ENCODE data around the gene OSBPL10.

DNA sequence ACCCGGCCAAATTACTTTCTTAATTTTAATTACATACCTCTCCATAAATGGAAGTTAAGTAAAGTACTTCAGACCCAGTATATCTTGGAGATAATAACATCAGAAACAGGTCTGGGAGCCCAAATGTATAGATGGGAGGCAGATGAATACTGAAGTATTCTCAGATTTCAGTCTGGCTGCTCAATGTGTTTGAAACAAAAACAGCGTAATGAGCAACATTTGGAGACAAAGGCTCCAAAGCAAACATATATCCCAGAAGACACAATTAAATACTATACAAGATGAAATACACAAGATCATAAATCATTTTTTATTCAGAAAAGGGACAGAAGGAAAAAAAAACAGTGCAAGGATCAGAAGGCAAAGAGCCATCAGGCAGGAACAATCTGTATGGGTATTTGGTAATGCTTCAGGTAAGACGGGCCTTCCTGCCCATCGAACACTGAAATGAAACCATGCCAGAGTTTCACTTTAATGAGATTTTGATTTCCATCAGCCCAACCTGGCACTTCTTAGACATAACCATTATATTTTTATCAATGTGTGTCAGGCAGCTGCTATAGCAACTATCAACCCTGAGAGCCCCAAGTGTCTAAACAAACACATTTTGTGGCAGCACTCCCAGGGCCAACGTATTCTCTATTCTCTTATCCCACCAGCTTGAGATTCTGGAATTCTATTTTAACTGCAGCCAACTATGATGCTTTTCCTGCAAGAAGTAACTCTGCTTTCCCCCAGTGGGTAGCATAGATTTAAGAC is 237.6 kb downstream of the OSBPL10 start:
- TF ChIP-seq CTCF (IDR thresholded peaks at IDR 0.05) = no peak
- no peak for TF ChIP-seq POLR2A (IDR thresholded peaks at IDR 0.05)
- no peak for TF ChIP-seq EP300 (IDR thresholded peaks at IDR 0.05)
- TF ChIP-seq POLR2AphosphoS5 (IDR thresholded peaks at IDR 0.05) = no peak

Measured in stomach (tissue), 4 donors.